Upper lobe of left lung (tissue), 6 donors: ENCODE results near the gene RHOF. TPM values are rescaled to one million over a fixed set of nuclear protein-coding genes. Genes with fewer than 3 reads are reported as not detected.

Source experiments
- ATAC-seq, 2 donors: fragments of 200-7000 bp; cut with Tn5 transposase; one replicate each; pipeline ENCODE4 v1.9.1; 2022; ENCODE audit warnings: mild to moderate bottlenecking in 2 of 2, moderate library complexity in 2 of 2; ENCODE audit not compliant: low FRiP score in 2 of 2
- DNase-seq, 2 donors: peaks; one replicate each; pipeline ENCODE4 v3.0.0-alpha.2; 2019 to 2020
- H3K27ac ChIP-seq, 4 donors: fragments of 200-600 bp; sonication (generic); one replicate each; pipeline ENCODE4 v1.5.1; 2016 to 2019
- H3K27me3 ChIP-seq, 4 donors: fragments of 200-600 bp; sonication (generic); one replicate each; pipeline ENCODE4 v1.5.1; 2017 to 2019
- H3K36me3 ChIP-seq, 4 donors: fragments of 200-600 bp; sonication (generic); one replicate each; pipeline ENCODE4 v1.5.1; 2016 to 2019
- H3K4me1 ChIP-seq, 4 donors: fragments of 200-600 bp; sonication (generic); one replicate each; pipeline ENCODE4 v1.5.1; 2018 to 2019
- H3K4me3 ChIP-seq, 4 donors: fragments of 200-600 bp; sonication (generic); one replicate each; pipeline ENCODE4 v1.5.1; 2017 to 2019; ENCODE audit warnings: mild to moderate bottlenecking in 2 of 4, moderate library complexity in 1 of 4
- H3K9me3 ChIP-seq, 4 donors: fragments of 200-600 bp; sonication (generic); one replicate each; pipeline ENCODE4 v1.5.1; 2018 to 2019
- EP300 ChIP-seq, 4 donors: sonication (generic); formaldehyde crosslinking; IDR thresholded peaks; one replicate each; pipeline ENCODE4 v1.5.1; 2017; ENCODE audit warnings: antibody characterized with exemption in 4 of 4, control low read depth in 2 of 4
- POLR2A ChIP-seq, 4 donors: fragments of 450-650 bp; IDR thresholded peaks; one replicate each; pipeline ENCODE4 v1.5.1; 2016 to 2017; ENCODE audit warnings: antibody characterized with exemption in 4 of 4, mild to moderate bottlenecking in 2 of 4
- POLR2AphosphoS5 ChIP-seq, 2 donors: sonication (generic); formaldehyde crosslinking; IDR thresholded peaks; one replicate each; pipeline ENCODE4 v1.5.1; 2017; ENCODE audit warnings: antibody characterized with exemption in 2 of 2
- WGBS, 2 donors: methylation state at CpG; one replicate each; pipeline ENCODE4 v1.1.5; 2017 to 2018; 5-methylcytosine and 5-hydroxymethylcytosine counted together
- total RNA-seq, 6 donors: library from RNA; depleted of rRNA in 4 of 6; stranded (reverse); fragments of >200 nt in 4 of 6; gene quantifications; one replicate each; pipeline versions ENCODE4 v1.1.0 to v1.2.1, GENCODE V29; 2016 to 2021
- TF ChIP-seq, protein P1 (sequence below), 6 experiments: fragments of 450-650 bp in 4 of 6; fragments of 200-600 bp in 2 of 6; sonication (generic) in 2 of 6; IDR thresholded peaks; one replicate each; pipeline ENCODE4 v1.5.1; 2016 to 2019; ENCODE audit warnings: antibody characterized with exemption in 6 of 6
- donor health status: DM: no; HTN: no; CAD: no; lungs with moderate emphysema.
- donor health status: DM: no; HTN: yes; CAD: no; lungs with severe emphysema.

RHOF gene
- total RNA-seq, 6 donors from 2014 or later = 33.5 to 145 (median 45.5) TPM

DNA sequence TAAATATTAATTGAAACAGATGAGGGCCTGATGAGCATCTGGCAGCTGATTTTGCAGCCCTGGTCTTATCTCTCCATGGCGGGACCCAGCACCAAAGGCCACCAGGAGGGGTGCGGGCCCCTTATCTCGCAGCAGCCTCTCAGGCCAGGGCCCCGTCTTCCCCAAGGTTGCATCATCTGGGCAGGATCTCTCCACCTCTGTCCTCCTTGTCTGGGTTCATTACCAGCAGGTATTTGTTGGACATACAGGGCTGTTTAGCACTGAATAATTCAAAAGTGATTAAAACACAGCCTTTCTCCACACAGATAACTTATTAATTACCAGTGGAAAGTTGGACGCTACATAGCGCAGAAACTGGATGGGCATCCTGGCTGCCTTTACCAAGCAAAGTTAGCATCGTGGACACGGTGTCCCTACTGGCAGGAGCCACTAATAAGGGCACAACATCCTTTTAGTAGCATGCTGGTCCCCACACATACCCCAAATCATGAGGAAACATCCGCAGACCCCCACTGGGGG, 55.1 kb downstream of the RHOF start:
- ATAC-seq = no peak
- no peak overlapping the region for H3K27ac ChIP-seq
- H3K4me1 ChIP-seq = no peaks in the 10 kb centered on the region
- no peak overlapping the region for H3K4me3 ChIP-seq
- no peaks in the 10 kb centered on the region for H3K36me3 ChIP-seq
- no peaks in the 10 kb centered on the region for H3K9me3 ChIP-seq
- DNase-seq = no peak
- 91 to 94% methylated on average over 9 of the region's 9 CpGs for WGBS, 2 donors
- H3K27me3 ChIP-seq = no peaks in the 10 kb centered on the region
- TF ChIP-seq POLR2A (IDR thresholded peaks at IDR 0.05) = no peak
- no peak for TF ChIP-seq EP300 (IDR thresholded peaks at IDR 0.05)
- TF ChIP-seq POLR2AphosphoS5 (IDR thresholded peaks at IDR 0.05) = no peak

DNA sequence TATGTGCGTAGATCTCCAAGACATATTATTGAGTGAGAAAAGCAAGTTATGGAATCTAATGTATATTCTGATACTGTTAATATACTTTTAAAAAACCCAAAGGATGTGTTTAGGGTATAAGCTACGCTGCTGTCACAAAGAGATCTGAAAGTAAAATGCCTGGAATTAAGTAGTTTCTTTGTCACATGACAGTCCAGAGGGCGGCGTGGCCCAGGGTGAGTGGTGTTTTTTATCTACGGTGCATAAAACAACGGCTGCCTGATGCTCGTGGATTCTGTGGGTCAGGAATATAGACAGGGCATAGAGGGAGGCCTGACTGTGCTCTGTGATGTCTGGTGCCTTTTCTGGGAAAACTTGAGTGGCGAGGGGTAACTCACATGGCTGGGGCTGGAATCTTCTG, 59.6 kb downstream of the RHOF start:
- no peak for ATAC-seq
- WGBS, 2 donors = 92 to 93% methylated on average over 8 of the region's 8 CpGs
- H3K4me1 ChIP-seq = no peaks in the 10 kb centered on the region

DNA sequence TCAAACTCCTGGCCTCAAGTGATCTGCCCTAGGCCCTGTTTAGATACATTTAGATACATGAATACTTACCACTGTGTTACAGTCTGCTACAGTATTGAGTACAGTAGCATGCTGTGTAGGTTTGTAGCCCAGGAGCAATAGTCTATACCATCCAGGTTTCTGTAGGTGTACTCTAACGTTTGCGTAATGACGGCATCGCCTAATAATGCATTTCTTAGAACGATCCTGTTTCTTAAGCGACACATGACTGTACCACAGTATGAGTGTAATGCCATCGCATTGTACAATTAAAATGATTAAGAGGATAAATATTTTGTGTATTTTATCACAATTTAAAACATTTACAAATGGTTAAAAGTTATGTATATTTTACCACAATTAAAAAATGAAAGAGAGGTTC, 62.0 kb downstream of the RHOF start:
- no peak for ATAC-seq
- WGBS, 2 donors = 91 to 95% methylated on average over 7 of the region's 7 CpGs
- no peaks in the 10 kb centered on the region for H3K36me3 ChIP-seq
- no peak for DNase-seq
- H3K27me3 ChIP-seq = no peaks in the 10 kb centered on the region
- no peak for TF ChIP-seq POLR2AphosphoS5 (IDR thresholded peaks at IDR 0.05)
- TF ChIP-seq, protein P1, sequence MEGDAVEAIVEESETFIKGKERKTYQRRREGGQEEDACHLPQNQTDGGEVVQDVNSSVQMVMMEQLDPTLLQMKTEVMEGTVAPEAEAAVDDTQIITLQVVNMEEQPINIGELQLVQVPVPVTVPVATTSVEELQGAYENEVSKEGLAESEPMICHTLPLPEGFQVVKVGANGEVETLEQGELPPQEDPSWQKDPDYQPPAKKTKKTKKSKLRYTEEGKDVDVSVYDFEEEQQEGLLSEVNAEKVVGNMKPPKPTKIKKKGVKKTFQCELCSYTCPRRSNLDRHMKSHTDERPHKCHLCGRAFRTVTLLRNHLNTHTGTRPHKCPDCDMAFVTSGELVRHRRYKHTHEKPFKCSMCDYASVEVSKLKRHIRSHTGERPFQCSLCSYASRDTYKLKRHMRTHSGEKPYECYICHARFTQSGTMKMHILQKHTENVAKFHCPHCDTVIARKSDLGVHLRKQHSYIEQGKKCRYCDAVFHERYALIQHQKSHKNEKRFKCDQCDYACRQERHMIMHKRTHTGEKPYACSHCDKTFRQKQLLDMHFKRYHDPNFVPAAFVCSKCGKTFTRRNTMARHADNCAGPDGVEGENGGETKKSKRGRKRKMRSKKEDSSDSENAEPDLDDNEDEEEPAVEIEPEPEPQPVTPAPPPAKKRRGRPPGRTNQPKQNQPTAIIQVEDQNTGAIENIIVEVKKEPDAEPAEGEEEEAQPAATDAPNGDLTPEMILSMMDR (IDR thresholded peaks at IDR 0.05) = no peak
- no peak for TF ChIP-seq EP300 (IDR thresholded peaks at IDR 0.05)
- TF ChIP-seq POLR2A (IDR thresholded peaks at IDR 0.05) = no peak
- no peak overlapping the region for H3K4me3 ChIP-seq
- H3K9me3 ChIP-seq = no peaks in the 10 kb centered on the region
- H3K27ac ChIP-seq = no peak overlapping the region
- peaks cover 0 to 8% (median 0%) of the 10 kb centered on the region in 4 donors for H3K4me1 ChIP-seq

More for the DNA sequence above, 59.6 kb downstream of the RHOF start:
- H3K27ac ChIP-seq = no peak overlapping the region
- no peak for TF ChIP-seq POLR2AphosphoS5 (IDR thresholded peaks at IDR 0.05)
- no peaks in the 10 kb centered on the region for H3K36me3 ChIP-seq
- no peak for DNase-seq
- H3K9me3 ChIP-seq = no peaks in the 10 kb centered on the region
- H3K4me3 ChIP-seq = no peak overlapping the region
- H3K27me3 ChIP-seq = no peaks in the 10 kb centered on the region

DNA sequence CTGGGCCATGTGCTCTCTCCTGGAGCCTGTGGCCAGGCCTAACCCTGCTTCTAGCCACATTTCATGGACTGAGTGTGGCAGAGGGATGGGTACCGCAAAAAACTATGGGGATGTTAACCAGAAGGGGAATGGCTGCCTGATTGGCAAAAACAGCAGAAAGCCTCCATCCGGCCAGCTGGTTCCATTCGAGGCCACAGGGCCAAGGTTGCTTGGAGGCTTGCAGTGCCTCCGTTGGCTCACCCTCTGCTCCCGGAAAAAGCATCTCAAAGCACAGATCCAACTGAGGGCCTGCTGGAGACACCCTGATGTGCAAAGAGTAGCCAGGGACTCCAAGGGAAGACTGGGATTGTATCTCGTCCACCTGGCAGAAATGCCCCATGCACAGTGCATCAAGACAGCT, 64.5 kb downstream of the RHOF start:
- Histone ChIP-seq H3K4me3 (no peak overlapping the region), H3K4me1 (peaks cover 0 to 8% (median 0%) of the 10 kb centered on the region in 4 donors), H3K27me3 (no peaks in the 10 kb centered on the region), H3K27ac (no peak overlapping the region), H3K36me3 (peaks cover 0 to 5% (median 0%) of the 10 kb centered on the region in 4 donors), H3K9me3 (no peaks in the 10 kb centered on the region)
- no peak for ATAC-seq
- 79 to 83% methylated on average over 2 to 6 of the region's 6 CpGs for WGBS, 2 donors
- TF ChIP-seq POLR2AphosphoS5 (IDR thresholded peaks at IDR 0.05) = no peak
- TF ChIP-seq POLR2A (IDR thresholded peaks at IDR 0.05) = no peak
- DNase-seq = no peak

Other genes starting within 250 kb of the RHOF start
- gene KDM2B, start 212.7 kb downstream of the RHOF start, total RNA-seq = 10 to 100 TPM; 29.5 to 81.7 (median 34.2) TPM
- 10 to 100 TPM in 5 of 6 donors, 1 to 10 TPM in 1; 7.3 to 48.2 (median 34.3) TPM for gene ORAI1, start 167.2 kb downstream of the RHOF start, total RNA-seq
- gene MORN3, start 124.0 kb downstream of the RHOF start, total RNA-seq = 1 to 10 TPM in 5 of 6 donors, under 1 TPM in 1; 0.69 to 5.6 (median 1.2) TPM
- gene TMEM120B, start 80.9 kb downstream of the RHOF start, total RNA-seq = 10 to 100 TPM in 5 of 6 donors, 1 to 10 TPM in 1; 8.9 to 23.0 (median 14.2) TPM
- 10 to 100 TPM in 5 of 6 donors, 1 to 10 TPM in 1; 9.3 to 47.1 (median 20.4) TPM for gene SETD1B, start 10.3 kb upstream of the RHOF start, total RNA-seq
- gene HPD, start 65.2 kb upstream of the RHOF start, total RNA-seq = 1 to 10 TPM in 5 of 6 donors, not detected in 1; 1.1 to 7.3 (median 1.7) TPM
- 10 to 100 TPM; 28.1 to 59.1 (median 43.6) TPM for gene PSMD9, start 95.1 kb upstream of the RHOF start, total RNA-seq
- gene CFAP251, start 124.9 kb upstream of the RHOF start, total RNA-seq = 10 to 100 TPM in 4 of 6 donors, 1 to 10 TPM in 2; 3.1 to 65.1 (median 12.7) TPM
- 10 to 100 TPM in 4 of 6 donors, 1 to 10 TPM in 2; 4.9 to 14.6 (median 12.7) TPM for gene BCL7A, start 228.2 kb upstream of the RHOF start, total RNA-seq